ENCODE measurements around the gene SYK.

GRCh38 chr9:90770927-90771326 lies 30.7 kb upstream of the SYK start:
- TF ChIP-seq CTCF (IDR thresholded peaks at IDR 0.05) (no peak), POLR2AphosphoS5 (IDR thresholded peaks at IDR 0.05; ENCODE audit: low read depth, low read length) (no peak), SIN3A (IDR thresholded peaks at IDR 0.05; ENCODE audit: borderline replicate concordance, insufficient read depth, low read depth, low read length) (no peak), REST (IDR thresholded peaks at IDR 0.05; ENCODE audit: insufficient read depth in 1 of 2, low read depth in 2 of 2, low read length in 1 of 2) (no peak), TCF7L2 (IDR thresholded peaks at IDR 0.05; ENCODE audit: low read depth, low read length) (no peak)
